H54 (cell line): ENCODE data around the gene TCF25.
"Not testable (repeated sequence)": the region's sequence is repeated elsewhere in the genome, so short reads cannot be mapped to it uniquely, and the experiment has no call there.

Experiments used
- DNase-seq: peaks from one replicate; pipeline ENCODE4 v3.0.0; 2011; ENCODE audit warnings: low spot score, mixed read lengths; ENCODE audit not compliant: insufficient read length
- FAIRE-seq: peaks from 3 replicates; lab custom pipeline; 2011; peaks lifted over from hg19 to GRCh38; lab: Jason Lieb, UNC
- POLR2A ChIP-seq: IDR thresholded peaks from 2 replicates; pipeline ENCODE4 v1.6.1; 2011; ENCODE audit warnings: low read depth, mild to moderate bottlenecking, low read length

The TCF25 gene

GRCh38 chr16:89921131-89921701 lies 47.8 kb downstream of the TCF25 start:
- no peak for DNase-seq
- no peak for FAIRE-seq
- TF ChIP-seq POLR2A = no peak

DNA sequence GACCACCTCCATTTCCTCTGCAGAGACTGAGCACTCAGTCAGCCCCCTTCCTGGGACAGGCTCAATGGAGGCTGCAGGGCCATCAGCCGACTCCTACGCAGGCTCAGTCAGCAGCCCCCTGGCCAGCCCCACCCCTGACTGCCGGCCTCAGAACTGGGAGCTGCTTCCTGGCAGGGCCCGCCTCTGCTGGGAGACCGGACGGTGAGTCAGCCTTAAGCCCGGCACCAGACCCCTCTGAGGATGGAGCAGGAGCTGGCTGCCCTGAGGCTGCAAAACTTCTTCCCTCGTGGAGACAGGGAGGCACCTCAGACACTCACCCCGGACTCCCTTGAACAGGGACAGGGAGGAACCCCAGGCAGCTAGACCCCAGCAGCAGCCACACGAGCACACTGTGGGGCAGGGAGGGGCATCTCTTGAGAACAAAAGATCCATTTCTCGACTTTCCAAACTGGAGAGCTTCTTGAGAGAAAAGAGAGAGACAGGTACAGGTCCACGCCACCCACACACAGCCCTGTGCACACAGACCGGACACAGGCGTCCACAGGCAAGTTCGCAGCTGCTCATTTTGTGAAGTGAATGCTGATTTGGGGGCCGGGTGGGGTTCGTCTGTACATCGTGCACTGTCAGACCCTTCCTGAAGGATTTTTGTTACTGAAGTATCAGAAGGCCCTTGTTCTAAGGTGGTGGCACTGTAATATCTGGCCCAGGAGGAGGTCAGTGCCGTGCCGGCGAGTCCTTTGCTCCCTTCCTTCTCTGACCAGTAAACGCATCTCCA lies 48.5 kb downstream of the TCF25 start:
- peak; percentile 90 for TF ChIP-seq POLR2A
- no peak for FAIRE-seq
- DNase-seq = peak; percentile 97

GRCh38 chr16:89922477-89922883 lies 49.1 kb downstream of the TCF25 start:
- peak; percentile 90 for DNase-seq
- FAIRE-seq = no peak
- TF ChIP-seq POLR2A = peak; percentile 77

GRCh38 chr16:89922884-89923639 lies 49.7 kb downstream of the TCF25 start, which contains the start of gene TUBB3:
TUBB3 (plus strand) TSS chr16:89923342; CDS start chr16:89923402, 60 bp downstream.
- peak; percentile 100 for TF ChIP-seq POLR2A
- DNase-seq = peak; percentile 90
- FAIRE-seq = no peak

GRCh38 chr16:89923640-89924296 lies 50.4 kb downstream of the TCF25 start:
- no peak for FAIRE-seq
- no peak for TF ChIP-seq POLR2A
- no peak for DNase-seq

- DNase-seq (no peak), FAIRE-seq (no peak)
Observed at GRCh38 chr16:89924297-89924924, 51.0 kb downstream of the TCF25 start.

DNA sequence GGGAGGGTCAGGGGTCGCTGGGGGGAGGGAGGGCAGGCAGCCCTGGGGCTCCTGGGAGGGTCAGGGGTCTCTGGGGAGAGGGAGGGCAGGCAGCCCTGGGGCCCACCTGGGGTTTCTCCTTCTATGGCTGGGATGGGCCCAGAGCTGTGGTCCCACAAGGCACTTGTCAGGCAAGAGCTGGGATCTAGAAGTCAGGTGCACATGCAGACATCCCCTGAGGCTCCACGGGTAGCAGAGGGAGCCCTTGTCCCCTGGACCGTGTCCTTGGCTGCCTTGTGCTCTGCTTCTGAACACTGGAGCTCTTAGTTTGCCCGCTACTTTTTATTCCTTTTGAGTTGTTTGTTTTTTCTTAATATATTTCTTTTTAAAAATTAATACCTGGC lies 51.5 kb downstream of the TCF25 start:
- DNase-seq (no peak), FAIRE-seq (no peak)
- TF ChIP-seq POLR2A = no peak

More at GRCh38 chr16:89924297-89924924, 51.0 kb downstream of the TCF25 start:
- TF ChIP-seq POLR2A = no peak

- FAIRE-seq (no peak), DNase-seq (peak; percentile 54)
- no peak for TF ChIP-seq POLR2A
Observed at GRCh38 chr16:89925596-89926079, 52.2 kb downstream of the TCF25 start.

DNA sequence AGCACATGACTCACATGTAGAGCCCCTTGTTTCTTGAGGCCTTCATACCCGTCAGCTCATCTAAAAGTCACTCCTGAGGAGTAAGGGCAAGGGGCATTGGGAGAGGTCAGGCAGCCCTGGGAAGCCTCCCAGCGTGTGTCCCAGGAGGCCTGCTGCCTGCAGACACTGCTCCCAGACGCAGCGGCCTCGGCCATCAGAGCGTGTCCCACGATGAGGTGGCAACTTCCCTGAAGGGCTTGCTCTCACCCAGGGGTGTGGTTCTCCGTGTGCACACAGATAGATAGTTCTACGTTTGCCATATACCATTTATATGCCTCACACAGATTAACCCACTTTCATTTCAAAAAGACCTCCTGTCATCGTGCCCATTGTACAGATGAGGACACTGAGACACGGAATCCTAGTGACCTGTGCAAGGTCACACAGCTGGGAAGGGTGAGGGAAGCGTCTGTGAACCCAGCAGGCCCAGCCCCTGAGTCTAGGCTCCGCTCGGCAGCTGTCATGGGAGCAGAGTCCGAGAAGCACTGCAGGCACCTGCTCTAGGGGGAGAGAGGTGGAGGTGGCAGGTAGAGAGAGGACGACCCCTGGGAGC lies 58.0 kb downstream of the TCF25 start:
- no peak for DNase-seq
- no peak for FAIRE-seq
- TF ChIP-seq POLR2A = no peak

GRCh38 chr16:89931964-89932363 lies 58.6 kb downstream of the TCF25 start:
- no peak for FAIRE-seq
- TF ChIP-seq POLR2A = no peak
- no peak for DNase-seq

- not testable (repeated sequence) for FAIRE-seq
Observed at GRCh38 chr16:89934019-89934418, 60.6 kb downstream of the TCF25 start.

DNA sequence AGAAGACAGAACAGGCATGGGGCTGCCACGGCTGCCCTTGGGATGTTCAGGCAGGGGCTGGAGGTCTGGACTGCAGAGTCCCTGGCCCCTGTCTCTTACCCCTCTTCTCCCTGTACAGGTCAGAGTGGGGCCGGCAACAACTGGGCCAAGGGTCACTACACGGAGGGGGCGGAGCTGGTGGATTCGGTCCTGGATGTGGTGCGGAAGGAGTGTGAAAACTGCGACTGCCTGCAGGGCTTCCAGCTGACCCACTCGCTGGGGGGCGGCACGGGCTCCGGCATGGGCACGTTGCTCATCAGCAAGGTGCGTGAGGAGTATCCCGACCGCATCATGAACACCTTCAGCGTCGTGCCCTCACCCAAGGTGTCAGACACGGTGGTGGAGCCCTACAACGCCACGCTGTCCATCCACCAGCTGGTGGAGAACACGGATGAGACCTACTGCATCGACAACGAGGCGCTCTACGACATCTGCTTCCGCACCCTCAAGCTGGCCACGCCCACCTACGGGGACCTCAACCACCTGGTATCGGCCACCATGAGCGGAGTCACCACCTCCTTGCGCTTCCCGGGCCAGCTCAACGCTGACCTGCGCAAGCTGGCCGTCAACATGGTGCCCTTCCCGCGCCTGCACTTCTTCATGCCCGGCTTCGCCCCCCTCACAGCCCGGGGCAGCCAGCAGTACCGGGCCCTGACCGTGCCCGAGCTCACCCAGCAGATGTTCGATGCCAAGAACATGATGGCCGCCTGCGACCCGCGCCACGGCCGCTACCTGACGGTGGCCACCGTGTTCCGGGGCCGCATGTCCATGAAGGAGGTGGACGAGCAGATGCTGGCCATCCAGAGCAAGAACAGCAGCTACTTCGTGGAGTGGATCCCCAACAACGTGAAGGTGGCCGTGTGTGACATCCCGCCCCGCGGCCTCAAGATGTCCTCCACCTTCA lies 61.5 kb downstream of the TCF25 start:
- DNase-seq = no peak
- no peak for TF ChIP-seq POLR2A
- no peak for FAIRE-seq

More at GRCh38 chr16:89934019-89934418, 60.6 kb downstream of the TCF25 start:
- DNase-seq = not testable (repeated sequence)

GRCh38 chr16:89935620-89936019 lies 62.2 kb downstream of the TCF25 start:
- DNase-seq, FAIRE-seq: not testable (repeated sequence)
